ENCODE results near the gene SLC39A11. TPM values are rescaled to one million over a fixed set of nuclear protein-coding genes. Genes with fewer than 3 reads are reported as not detected.

SLC39A11 gene
- total RNA-seq, 1 experiment from 2014 or later, result 56.1 TPM

GRCh38 chr17:72711521-72712310, 380.8 kb downstream of the SLC39A11 start:
- CTCF ChIA-PET, result no interaction called here
- no peak for ATAC-seq
- H3K9me3 ChIP-seq (ENCODE audit: control insufficient read depth, insufficient read depth, low read depth, low read length), result peaks cover 18% of the 10 kb centered on the region; the same call in 1 of the 2 replicates
- no peak overlapping the region for H3K4me3 ChIP-seq (ENCODE audit: low read depth in 2 of 2, low read length in 2 of 2)
- POLR2A ChIA-PET, result no interaction called here
- H3K36me3 ChIP-seq (ENCODE audit: control insufficient read depth, insufficient read depth, low read length), result no peaks in the 10 kb centered on the region
- intact Hi-C loops (cut with micrococcal nuclease; ENCODE audit: unreplicated experiment) (loop anchor here (10.0 kb wide), 1 partner anchor 117 kb away; no protein-coding TSS in a partner anchor), in situ Hi-C loops (cut with HindIII; ENCODE audit: low pct_unique_long_range_greater_than_20kb, low sequenced_read_pairs) (no loop called here)
- no TSS peak for BruUV-seq (replicated peaks)
- TF ChIP-seq TCF7L2 (IDR thresholded peaks at IDR 0.05; ENCODE audit: low read depth, low read length) (no peak), CTCF (IDR thresholded peaks at IDR 0.05) (no peak)
- no peak for DNase-seq (ENCODE audit: low read depth, low spot score)
- peaks cover 27% of the 10 kb centered on the region for H3K4me1 ChIP-seq (ENCODE audit: control insufficient read depth, insufficient read depth, low read length)
- peak overlapping the region; percentile 80 for H3K27ac ChIP-seq (ENCODE audit: low read length)
- no peaks in the 10 kb centered on the region for H3K27me3 ChIP-seq (ENCODE audit: control insufficient read depth, insufficient read depth, low read length)

- DNase-seq (ENCODE audit: low read depth, low spot score) (no peak), ATAC-seq (no peak)
- CTCF ChIA-PET, result no interaction called here
- in situ Hi-C loops (cut with HindIII; ENCODE audit: low pct_unique_long_range_greater_than_20kb, low sequenced_read_pairs), result no loop called here
- Histone ChIP-seq H3K4me3 (ENCODE audit: low read depth in 2 of 2, low read length in 2 of 2) (no peak overlapping the region), H3K27me3 (ENCODE audit: control insufficient read depth, insufficient read depth, low read length) (no peaks in the 10 kb centered on the region), H3K4me1 (ENCODE audit: control insufficient read depth, insufficient read depth, low read length) (peaks cover 26% of the 10 kb centered on the region), H3K27ac (ENCODE audit: low read length) (peak overlapping the region; percentile 80; the same call in 1 of the 2 replicates), H3K36me3 (ENCODE audit: control insufficient read depth, insufficient read depth, low read length) (no peaks in the 10 kb centered on the region), H3K9me3 (ENCODE audit: control insufficient read depth, insufficient read depth, low read depth, low read length) (peaks cover 18% of the 10 kb centered on the region; the same call in 1 of the 2 replicates)
- POLR2A ChIA-PET, result no interaction called here
- intact Hi-C loops (cut with micrococcal nuclease; ENCODE audit: unreplicated experiment), result loop anchor here (10.0 kb wide), 1 partner anchor 116 kb away; no protein-coding TSS in a partner anchor
- TF ChIP-seq TCF7L2 (IDR thresholded peaks at IDR 0.05; ENCODE audit: low read depth, low read length) (no peak), POLR2AphosphoS5 (IDR thresholded peaks at IDR 0.05; ENCODE audit: low read depth, low read length) (no peak), SIN3A (IDR thresholded peaks at IDR 0.05; ENCODE audit: borderline replicate concordance, insufficient read depth, low read depth, low read length) (no peak), CTCF (IDR thresholded peaks at IDR 0.05) (no peak), REST (IDR thresholded peaks at IDR 0.05; ENCODE audit: insufficient read depth in 1 of 2, low read depth in 2 of 2, low read length in 1 of 2) (no peak)
- no TSS peak for BruUV-seq (replicated peaks)
These were observed 381.7 kb downstream of the SLC39A11 start for GRCh38 chr17:72710834-72711233.

Data from Panc1 (cell line).